ENCODE measurements around the gene RHBG.
A peak's percentile ranks its signal among the peaks of the same experiment; 100 is the strongest.
"Not testable (repeated sequence)": the region's sequence is repeated elsewhere in the genome, so short reads cannot be mapped to it uniquely, and the experiment has no call there.

RHBG gene

DNA sequence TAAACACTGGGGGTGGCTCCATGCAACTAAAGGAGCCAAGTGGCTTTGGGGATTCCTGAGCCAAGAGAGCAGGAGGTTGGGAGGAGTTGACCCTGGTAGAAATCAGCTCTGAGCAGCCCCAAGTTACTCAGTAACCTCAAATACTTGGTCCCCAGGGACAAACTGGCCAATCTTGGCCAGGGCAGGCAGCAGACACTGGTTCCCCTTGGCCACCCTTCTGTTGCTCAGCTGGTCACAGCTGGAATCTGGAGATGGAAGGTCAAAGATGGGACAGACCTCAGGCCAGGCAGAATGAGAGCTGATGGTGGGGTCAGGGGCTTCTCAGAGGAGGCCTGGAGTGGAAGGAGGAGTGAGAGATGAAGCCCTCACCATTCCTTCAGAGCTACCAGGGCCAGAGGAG is 3.3 kb upstream of the RHBG start:
- no peak for DNase-seq

GRCh38 chr1:156366378-156367166 is 2.4 kb upstream of the RHBG start:
- no peak for DNase-seq

DNA sequence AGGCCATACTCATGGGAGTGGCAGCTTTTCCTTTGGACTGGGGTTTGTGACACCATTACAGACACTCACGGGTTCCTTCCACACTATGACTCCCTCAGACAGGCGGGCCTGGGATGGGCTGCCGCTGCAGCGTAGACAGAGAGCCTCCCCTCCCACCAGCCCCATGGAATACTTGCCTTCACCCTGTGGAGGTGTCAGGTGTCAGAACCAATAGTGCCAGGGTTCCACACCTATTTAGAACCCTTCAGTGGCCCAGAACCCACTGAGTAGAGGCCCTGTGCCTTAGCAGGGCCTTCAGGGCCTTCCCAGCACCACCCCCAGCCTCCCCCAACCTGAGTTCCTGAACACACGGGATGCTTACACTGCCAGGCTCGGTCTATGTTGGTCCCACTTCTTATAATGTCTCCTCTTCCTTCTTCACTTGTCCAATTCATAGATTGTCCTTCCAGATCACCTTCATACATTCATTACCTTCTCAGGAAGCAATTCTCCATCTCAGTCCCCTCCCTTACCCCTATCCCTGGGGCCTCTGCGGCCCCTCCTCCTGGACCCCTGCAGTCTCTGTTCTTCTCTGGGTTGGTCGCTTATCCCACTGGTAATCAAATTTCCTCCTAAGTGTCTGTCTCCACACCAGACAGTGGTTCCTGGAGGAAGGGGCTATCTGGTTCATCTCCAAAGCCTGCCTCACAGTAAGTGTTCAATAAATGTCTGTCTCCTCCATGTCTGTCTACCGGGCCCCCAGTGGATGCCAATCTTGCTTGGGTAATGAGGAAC is 1.4 kb upstream of the RHBG start:
- DNase-seq = no peak

DNA sequence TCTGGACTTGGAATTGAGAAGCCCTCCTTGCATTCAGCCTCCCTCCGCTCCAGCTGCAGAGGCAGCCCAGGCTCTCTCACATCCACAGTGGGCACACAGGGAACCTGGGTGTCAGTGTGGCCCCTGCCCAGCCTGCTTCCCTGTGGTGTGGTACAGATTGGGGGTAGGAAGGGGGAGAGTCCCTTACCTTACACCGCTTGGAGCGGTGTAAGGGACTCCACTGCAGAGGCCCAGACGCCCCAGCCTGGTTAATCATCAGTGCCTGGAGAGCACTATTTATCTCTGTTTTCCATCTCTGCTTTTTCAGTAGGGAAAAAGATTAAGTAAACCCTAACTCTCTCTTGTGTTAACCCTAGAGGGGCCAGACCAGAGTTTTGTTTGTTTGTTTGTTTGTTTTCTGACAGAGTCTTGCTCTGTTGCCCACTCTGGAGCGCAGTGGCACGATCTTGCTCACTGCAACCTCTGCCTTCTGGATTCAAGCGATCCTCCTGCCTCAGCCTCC is 803 bp upstream of the RHBG start:
- DNase-seq = no peak

- DNase-seq = not testable (repeated sequence)
These were observed 775 bp downstream of the RHBG start for GRCh38 chr1:156369685-156370286.

GRCh38 chr1:156371553-156372264 is 2.7 kb downstream of the RHBG start:
- DNase-seq = peak; percentile 91 to 95 (median 93)

DNA sequence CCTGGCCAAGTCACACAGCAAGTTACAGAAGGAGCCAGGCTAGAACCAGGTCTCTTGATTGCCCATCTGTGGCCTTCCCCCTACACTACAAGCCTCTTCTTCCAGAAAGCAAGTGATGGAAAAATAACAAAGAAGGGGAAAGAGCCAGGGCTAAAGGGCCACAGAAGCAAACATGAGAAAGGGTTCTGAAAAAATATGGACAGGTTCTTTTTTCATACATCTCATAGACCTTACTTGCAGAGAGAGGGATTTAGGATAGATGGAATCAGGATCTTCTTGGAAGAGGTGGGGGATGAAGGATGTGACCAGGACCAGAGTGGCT is 3.2 kb downstream of the RHBG start:
- peak in 1 of 4 experiments; percentile 75 for DNase-seq

DNA sequence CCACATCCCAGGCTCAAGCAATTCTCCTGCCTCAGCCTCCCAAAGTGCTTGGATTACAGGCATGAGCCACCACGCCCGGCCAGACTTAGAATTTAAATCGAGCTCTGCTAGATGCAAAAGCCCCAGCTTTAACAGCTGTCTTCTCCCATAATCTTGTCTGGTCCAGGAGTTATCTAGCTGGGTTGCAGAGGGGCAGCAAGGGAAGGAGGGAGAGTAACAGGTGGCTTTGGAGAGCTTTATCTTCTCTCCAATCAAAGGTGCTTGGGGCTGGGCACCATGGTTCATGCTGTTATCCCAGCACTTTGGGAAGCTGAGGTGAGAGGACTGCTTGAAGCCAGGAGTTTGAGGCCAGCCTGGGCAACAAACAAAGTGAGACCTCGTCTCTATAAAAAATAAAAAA is 3.9 kb downstream of the RHBG start:
- no peak for DNase-seq

DNA sequence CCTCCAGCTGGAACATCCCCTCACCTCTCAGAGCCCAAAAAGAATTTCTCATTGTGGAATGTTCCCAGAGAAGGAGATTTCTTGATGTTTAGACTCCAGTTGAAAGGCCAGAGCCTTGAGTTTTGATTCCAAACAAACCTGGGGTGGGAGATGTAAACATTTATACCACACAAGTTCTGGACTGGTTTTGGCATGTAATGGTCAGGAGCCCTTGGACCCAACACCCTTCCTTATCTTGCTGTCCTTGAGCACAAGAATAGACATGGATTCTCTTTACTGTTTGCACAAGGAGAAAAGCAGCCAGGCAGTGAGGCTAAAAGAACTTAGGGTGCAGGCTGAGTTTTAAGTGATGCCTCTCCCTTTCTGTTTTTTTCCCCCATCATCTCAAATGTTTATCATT is 4.5 kb downstream of the RHBG start:
- DNase-seq = no peak

GRCh38 chr1:156376146-156376545 is 7.1 kb downstream of the RHBG start:
- peak; percentile 60 to 89 (median 78) for DNase-seq

GRCh38 chr1:156376958-156377919 is 8.2 kb downstream of the RHBG start:
- peak in 2 of 4 experiments; percentile 32 to 34 for DNase-seq

DNA sequence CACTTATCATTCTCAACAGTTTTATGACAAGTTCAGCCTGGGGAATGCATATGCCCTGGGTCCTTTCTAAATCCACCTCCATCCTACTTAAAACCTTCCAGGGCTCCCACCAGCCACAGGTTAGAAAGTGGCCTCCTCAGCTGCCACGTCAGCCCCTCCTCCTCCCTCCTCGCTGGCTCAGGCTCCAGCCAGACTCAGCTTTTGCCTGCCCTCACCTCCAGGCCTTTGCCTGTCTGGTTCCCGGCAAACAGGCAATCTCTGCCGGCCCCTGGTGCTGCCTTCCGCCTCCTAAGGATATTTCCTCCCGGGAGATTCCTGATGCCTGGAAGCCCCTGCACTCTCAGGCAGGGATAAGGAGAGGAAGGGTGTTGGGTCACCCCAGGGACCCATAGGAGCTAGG is 9.5 kb downstream of the RHBG start:
- no peak for DNase-seq

GRCh38 chr1:156379420-156380165 is 10.6 kb downstream of the RHBG start:
- no peak for DNase-seq

DNA sequence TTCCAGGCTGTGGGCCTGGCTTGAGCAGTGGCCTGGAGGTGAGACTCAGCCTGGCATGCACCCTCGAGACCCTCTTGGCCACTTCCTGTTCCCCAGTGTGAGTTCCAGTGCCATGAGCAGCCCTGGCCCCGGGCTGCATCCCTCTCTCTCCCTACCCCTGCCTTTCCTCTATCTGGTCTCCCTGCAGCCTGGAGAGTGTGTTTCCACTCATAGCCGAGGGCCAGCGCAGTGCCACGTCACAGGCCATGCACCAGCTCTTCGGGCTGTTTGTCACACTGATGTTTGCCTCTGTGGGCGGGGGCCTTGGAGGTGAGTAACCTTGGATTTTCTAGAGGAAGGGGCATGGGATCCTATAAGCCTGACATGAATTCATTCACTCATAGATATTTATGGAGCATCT is 13.6 kb downstream of the RHBG start:
- DNase-seq = no peak

DNA sequence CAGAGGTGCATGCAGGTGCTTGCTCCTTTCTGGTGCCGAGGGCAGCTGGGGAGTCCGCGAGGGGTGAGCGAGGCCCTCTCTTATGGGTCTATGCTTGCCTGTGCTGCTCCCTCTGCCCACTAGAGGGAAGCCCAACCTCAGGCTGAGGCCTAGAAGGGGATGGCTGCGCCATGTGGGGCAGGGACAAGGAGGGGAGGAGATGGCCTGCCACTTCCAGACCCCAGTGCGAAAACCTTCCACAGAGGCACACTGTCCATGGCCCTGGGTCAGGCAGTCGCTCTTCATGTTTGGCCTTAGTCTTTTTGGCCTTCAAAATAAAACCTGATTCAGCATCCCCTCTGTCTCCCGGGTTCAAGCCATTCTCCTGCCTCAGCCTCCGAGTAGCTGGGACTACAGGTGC is 14.0 kb downstream of the RHBG start:
- DNase-seq = peak; percentile 62 to 77 (median 72)

GRCh38 chr1:156384007-156384406 is 15.0 kb downstream of the RHBG start:
- peak; percentile 75 to 88 (median 82) for DNase-seq

GRCh38 chr1:156384658-156385057 is 15.6 kb downstream of the RHBG start:
- DNase-seq = no peak

- DNase-seq = peak; percentile 71 to 84 (median 73)
These were observed 16.6 kb downstream of the RHBG start for GRCh38 chr1:156385534-156386031.

DNA sequence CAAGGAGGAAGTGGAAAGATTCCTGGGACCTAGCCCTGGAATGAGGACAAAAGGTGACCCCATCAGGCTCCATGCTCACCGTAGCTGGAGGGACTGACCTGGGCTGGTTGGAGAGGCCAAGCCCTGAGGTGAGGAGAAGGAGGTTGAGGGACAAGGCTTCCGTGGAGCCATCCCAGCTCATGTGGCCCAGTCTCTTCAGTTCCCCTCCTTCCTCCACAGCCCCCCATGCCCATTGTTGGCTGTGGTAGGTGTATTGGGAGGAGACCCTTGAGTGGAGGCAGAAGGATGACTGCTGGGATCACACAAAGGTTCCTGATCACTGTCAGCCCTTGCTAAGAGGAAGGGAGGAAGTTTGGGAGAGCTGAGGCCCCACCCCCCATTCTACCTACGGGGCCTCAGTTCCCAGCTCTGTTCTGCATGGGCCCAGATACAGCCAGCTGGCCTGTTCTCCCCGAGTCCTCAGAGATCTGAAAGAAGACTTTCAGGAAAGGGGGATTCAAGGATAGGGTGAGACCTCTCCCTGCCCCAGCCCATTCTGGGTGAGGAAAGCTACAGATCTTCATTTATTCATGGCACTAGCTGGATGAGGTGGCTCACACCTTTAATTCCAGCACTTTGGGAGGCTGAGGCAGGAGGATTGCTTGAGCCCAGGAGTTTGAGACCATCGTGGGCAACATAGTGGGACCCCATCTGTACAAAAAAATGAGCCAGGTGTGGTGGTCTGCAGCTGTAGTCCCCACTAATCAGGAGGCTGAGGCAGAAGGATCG is 17.3 kb downstream of the RHBG start:
- no peak for DNase-seq
